ENCODE measurements around the gene FGF3. TPM values are rescaled to one million over a fixed set of nuclear protein-coding genes. Genes with fewer than 3 reads are reported as not detected.
A peak's percentile ranks its signal among the peaks of the same experiment; 100 is the strongest.

Gene FGF3
- total and polyA plus RNA-seq, 8 donors: not detected

DNA sequence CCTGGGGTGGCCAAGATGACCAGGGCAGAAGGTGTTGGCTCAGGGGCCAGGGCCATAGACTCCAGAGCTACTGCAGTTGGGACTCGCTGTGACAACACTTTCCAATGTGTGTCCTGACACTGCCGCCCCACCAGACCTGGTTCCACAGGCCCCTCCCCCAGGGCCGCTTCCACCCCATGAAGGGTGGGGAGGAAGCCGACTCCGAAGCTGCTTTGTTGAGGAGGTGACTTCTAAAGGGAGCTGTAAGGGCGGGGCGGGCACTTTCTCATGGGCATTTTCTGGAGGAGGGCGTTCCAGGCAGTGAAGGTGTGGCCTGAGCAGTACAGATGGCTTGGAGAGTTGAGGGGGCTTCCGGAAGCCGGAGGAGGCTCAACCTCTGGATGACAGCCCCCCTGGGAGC lies 6.3 kb downstream of the FGF3 start:
- ATAC-seq (no peak), DNase-seq (no peak), FAIRE-seq (no peak)
- intact Hi-C loops (cut with DNase I): no loop called here
- Histone ChIP-seq H3K36me3 (no peaks in the 10 kb centered on the region), H3K9me3 (no peaks in the 10 kb centered on the region), H3K27me3 (peaks cover 0 to 3% (median 1%) of the 10 kb centered on the region in 4 donors), H3K4me1 (no peaks in the 10 kb centered on the region), H3K4me3 (no peak overlapping the region), H3K27ac (no peak overlapping the region)
- TF ChIP-seq, protein P1, sequence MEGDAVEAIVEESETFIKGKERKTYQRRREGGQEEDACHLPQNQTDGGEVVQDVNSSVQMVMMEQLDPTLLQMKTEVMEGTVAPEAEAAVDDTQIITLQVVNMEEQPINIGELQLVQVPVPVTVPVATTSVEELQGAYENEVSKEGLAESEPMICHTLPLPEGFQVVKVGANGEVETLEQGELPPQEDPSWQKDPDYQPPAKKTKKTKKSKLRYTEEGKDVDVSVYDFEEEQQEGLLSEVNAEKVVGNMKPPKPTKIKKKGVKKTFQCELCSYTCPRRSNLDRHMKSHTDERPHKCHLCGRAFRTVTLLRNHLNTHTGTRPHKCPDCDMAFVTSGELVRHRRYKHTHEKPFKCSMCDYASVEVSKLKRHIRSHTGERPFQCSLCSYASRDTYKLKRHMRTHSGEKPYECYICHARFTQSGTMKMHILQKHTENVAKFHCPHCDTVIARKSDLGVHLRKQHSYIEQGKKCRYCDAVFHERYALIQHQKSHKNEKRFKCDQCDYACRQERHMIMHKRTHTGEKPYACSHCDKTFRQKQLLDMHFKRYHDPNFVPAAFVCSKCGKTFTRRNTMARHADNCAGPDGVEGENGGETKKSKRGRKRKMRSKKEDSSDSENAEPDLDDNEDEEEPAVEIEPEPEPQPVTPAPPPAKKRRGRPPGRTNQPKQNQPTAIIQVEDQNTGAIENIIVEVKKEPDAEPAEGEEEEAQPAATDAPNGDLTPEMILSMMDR (IDR thresholded peaks at IDR 0.05): no peak
- WGBS, 2 donors: 55% methylated on average over 10 of the region's 10 CpGs

DNA sequence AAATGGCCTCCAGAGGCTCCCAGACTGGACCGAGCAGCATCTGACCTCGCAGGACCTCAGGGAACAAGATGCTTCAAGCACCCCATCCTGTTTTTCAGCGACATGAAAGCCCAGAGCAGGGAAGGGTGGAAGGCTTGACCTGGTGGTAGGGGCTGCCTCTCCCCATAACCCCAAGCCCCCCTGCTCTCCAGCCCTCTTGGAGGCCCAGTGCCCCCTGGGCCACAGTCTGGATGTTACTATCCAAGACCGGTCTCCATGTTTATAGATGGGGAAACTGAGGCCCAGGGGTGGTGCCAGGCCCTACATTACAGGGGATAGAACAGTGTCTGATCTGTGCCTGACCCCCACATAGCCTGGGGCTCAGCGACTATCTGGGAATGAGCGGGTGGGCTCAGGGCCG lies 7.0 kb downstream of the FGF3 start:
- no peaks in the 10 kb centered on the region for H3K36me3 ChIP-seq
- FAIRE-seq (no peak), ATAC-seq (no peak), DNase-seq (no peak)
- TF ChIP-seq, protein P1 (IDR thresholded peaks at IDR 0.05): no peak
- no peaks in the 10 kb centered on the region for H3K9me3 ChIP-seq
- no peak overlapping the region for H3K4me3 ChIP-seq
- H3K27ac ChIP-seq: no peak overlapping the region
- H3K4me1 ChIP-seq: no peaks in the 10 kb centered on the region
- 67 to 78% methylated on average over 7 of the region's 7 CpGs for WGBS, 2 donors
- peaks cover 0 to 3% (median 0%) of the 10 kb centered on the region in 4 donors for H3K27me3 ChIP-seq
- intact Hi-C loops (cut with DNase I): no loop called here

GRCh38 chr11:69811431-69811830 lies 7.8 kb downstream of the FGF3 start:
- intact Hi-C loops (cut with DNase I): no loop called here
- DNase-seq: no peak
- ATAC-seq: no peak
- no peaks in the 10 kb centered on the region for H3K9me3 ChIP-seq
- peaks cover 0 to 3% (median 0%) of the 10 kb centered on the region in 4 donors for H3K27me3 ChIP-seq
- no peak overlapping the region for H3K27ac ChIP-seq
- TF ChIP-seq, protein P1 (IDR thresholded peaks at IDR 0.05): no peak
- WGBS, 2 donors: 36 to 43% methylated on average over 3 of the region's 3 CpGs
- H3K4me3 ChIP-seq: no peak overlapping the region
- FAIRE-seq: no peak
- H3K36me3 ChIP-seq: no peaks in the 10 kb centered on the region
- H3K4me1 ChIP-seq: no peaks in the 10 kb centered on the region

- FAIRE-seq (no peak), DNase-seq (peak in 1 of 6 donors; percentile 57), ATAC-seq (no peak)
- H3K27ac ChIP-seq: no peak overlapping the region
- H3K4me3 ChIP-seq: no peak overlapping the region
- no peaks in the 10 kb centered on the region for H3K4me1 ChIP-seq
- WGBS, 2 donors: 77 to 86% methylated on average over 38 to 39 of the region's 39 CpGs
- no peaks in the 10 kb centered on the region for H3K9me3 ChIP-seq
- intact Hi-C loops (cut with DNase I): no loop called here
- H3K27me3 ChIP-seq: no peaks in the 10 kb centered on the region
- TF ChIP-seq, protein P1 (IDR thresholded peaks at IDR 0.05): no peak
- no peaks in the 10 kb centered on the region for H3K36me3 ChIP-seq
Observed at GRCh38 chr11:69810289-69811118, 8.7 kb downstream of the FGF3 start.

- FAIRE-seq (no peak), DNase-seq (no peak), ATAC-seq (no peak)
- intact Hi-C loops (cut with DNase I): no loop called here
- H3K9me3 ChIP-seq: no peaks in the 10 kb centered on the region
- no peaks in the 10 kb centered on the region for H3K4me1 ChIP-seq
- no peak overlapping the region for H3K27ac ChIP-seq
- H3K36me3 ChIP-seq: no peaks in the 10 kb centered on the region
- no peaks in the 10 kb centered on the region for H3K27me3 ChIP-seq
- WGBS, 2 donors: 10 to 17% methylated on average over 7 of the region's 7 CpGs
- TF ChIP-seq, protein P1 (IDR thresholded peaks at IDR 0.05): no peak
- H3K4me3 ChIP-seq: no peak overlapping the region
Observed at GRCh38 chr11:69808667-69809086, 10.5 kb downstream of the FGF3 start.
